Transverse colon (tissue), 4 donors: ENCODE measurements around the gene ALG14. TPM values are rescaled to one million over a fixed set of nuclear protein-coding genes. Genes with fewer than 3 reads are reported as not detected.
A peak's percentile ranks its signal among the peaks of the same experiment; 100 is the strongest.

ENCODE experiments used
- DNase-seq: peaks from one replicate; pipeline ENCODE4 v3.0.0-alpha.2; 2019
- H3K27ac ChIP-seq, 4 donors: fragments of 200-600 bp; sonication (generic); 2 replicates each; pipeline ENCODE4 v1.5.1; 2016 to 2018; ENCODE audit warnings: inconsistent platforms in 4 of 4
- H3K27me3 ChIP-seq: fragments of 200-600 bp; sonication (generic); 2 replicates; pipeline ENCODE4 v1.5.1; 2017; ENCODE audit warnings: inconsistent platforms
- H3K36me3 ChIP-seq, 4 donors: fragments of 200-600 bp; sonication (generic); 2 replicates each; pipeline ENCODE4 v1.5.1; 2017 to 2019; ENCODE audit warnings: inconsistent platforms in 4 of 4
- H3K4me1 ChIP-seq, 4 donors: fragments of 200-600 bp; sonication (generic); 2 replicates each; pipeline ENCODE4 v1.5.1; 2017 to 2020; ENCODE audit warnings: inconsistent platforms in 4 of 4
- H3K4me3 ChIP-seq, 4 donors: fragments of 200-600 bp; sonication (generic); 1 replicate in 1 of 4; 2 replicates in 3 of 4; pipeline versions ENCODE4 v1.5.1 to v1.6.1; 2017 to 2019; ENCODE audit warnings: inconsistent platforms in 4 of 4
- H3K9me3 ChIP-seq, 2 donors: fragments of 200-600 bp; sonication (generic); 2 replicates each; pipeline ENCODE4 v1.5.1; 2017 to 2019; ENCODE audit warnings: inconsistent platforms in 2 of 2
- CTCF ChIP-seq, 5 experiments: fragments of 200-600 bp in 3 of 5; fragments of 450-650 bp in 2 of 5; sonication (generic) in 3 of 5; IDR thresholded peaks; 1 replicate in 2 of 5; 2 replicates in 3 of 5; pipeline ENCODE4 v1.5.1; 2016 to 2017; ENCODE audit warnings: antibody characterized with exemption in 5 of 5, inconsistent platforms in 3 of 5, mild to moderate bottlenecking in 2 of 5, moderate library complexity in 1 of 5
- EP300 ChIP-seq: sonication (generic); formaldehyde crosslinking; IDR thresholded peaks from one replicate; pipeline ENCODE4 v1.6.1; 2017; ENCODE audit warnings: antibody characterized with exemption, low read depth
- POLR2A ChIP-seq: fragments of 450-650 bp; IDR thresholded peaks from one replicate; pipeline ENCODE4 v1.6.1; 2016; ENCODE audit warnings: antibody characterized with exemption, mild to moderate bottlenecking, moderate library complexity
- POLR2AphosphoS5 ChIP-seq, 3 donors: sonication (generic); formaldehyde crosslinking; IDR thresholded peaks; one replicate each; pipeline ENCODE4 v1.6.1; 2016; ENCODE audit warnings: antibody characterized with exemption in 3 of 3
- WGBS, 2 donors: methylation state at CpG; one replicate each; pipeline ENCODE4 v1.1.5; 2018; ENCODE audit warnings: low coverage in 1 of 2; 5-methylcytosine and 5-hydroxymethylcytosine counted together
- in situ Hi-C, 4 donors: fragments of 200-750 bp; cut with MboI; loops; one replicate each; pipeline versions ENCODE4 v1.15.0 to v1.15.1; 2017; ENCODE audit warnings: low sequenced_read_pairs in 3 of 4, low pct_ligation_motif_present in 1 of 4, low pct_unique_long_range_greater_than_20kb in 1 of 4
- intact Hi-C: fragments of 100-400 bp; cut with DNase I; formaldehyde crosslinking; loops from one replicate; pipeline ENCODE4 v1.15.1; 2023; ENCODE audit warnings: low total_unique reads
- total RNA-seq, 4 donors: library from RNA; depleted of rRNA; stranded (reverse); fragments of >200 nt; gene quantifications; one replicate each; pipeline ENCODE4 v1.1.0, GENCODE V29; 2016

The ALG14 gene
- total RNA-seq, 4 donors from 2014 or later: 0.40 to 2.3 (median 2.2) TPM

- intact Hi-C loops: no loop called here
- peak overlapping the region in 3 of 4 donors; percentile 1 to 42 (median 2) for H3K27ac ChIP-seq
Measured at GRCh38 chr1:94953746-94954145, 119.0 kb downstream of the ALG14 start.

GRCh38 chr1:94953107-94953506, 119.6 kb downstream of the ALG14 start:
- Histone ChIP-seq H3K27me3 (no peaks in the 10 kb centered on the region), H3K27ac (peak overlapping the region in 1 of 4 donors; percentile 34), H3K36me3 (no peaks in the 10 kb centered on the region), H3K4me1 (peaks cover 5 to 36% (median 18%) of the 10 kb centered on the region in 4 donors), H3K4me3 (no peak overlapping the region), H3K9me3 (no peaks in the 10 kb centered on the region)
- intact Hi-C loops (no loop called here), in situ Hi-C loops (no loop called here)
- no peak for DNase-seq
- TF ChIP-seq CTCF (IDR thresholded peaks at IDR 0.05): no peak
- no peak for TF ChIP-seq POLR2AphosphoS5 (IDR thresholded peaks at IDR 0.05)
- no peak for TF ChIP-seq POLR2A
- no peak for TF ChIP-seq EP300

More at GRCh38 chr1:94953746-94954145, 119.0 kb downstream of the ALG14 start:
- WGBS, 2 donors: 52 to 64% methylated on average over 3 to 6 of the region's 6 CpGs
- TF ChIP-seq POLR2A (no peak), CTCF (IDR thresholded peaks at IDR 0.05) (no peak), POLR2AphosphoS5 (IDR thresholded peaks at IDR 0.05) (no peak), EP300 (no peak)
- Histone ChIP-seq H3K4me3 (no peak overlapping the region), H3K36me3 (no peaks in the 10 kb centered on the region), H3K27me3 (no peaks in the 10 kb centered on the region), H3K9me3 (no peaks in the 10 kb centered on the region), H3K4me1 (peaks cover 5 to 36% (median 18%) of the 10 kb centered on the region in 4 donors)
- DNase-seq: no peak
- in situ Hi-C loops: no loop called here

- in situ Hi-C loops: no loop called here
- no peak overlapping the region for H3K4me3 ChIP-seq
- TF ChIP-seq POLR2A (no peak), EP300 (no peak), POLR2AphosphoS5 (IDR thresholded peaks at IDR 0.05) (no peak), CTCF (IDR thresholded peaks at IDR 0.05) (no peak)
- intact Hi-C loops: no loop called here
- 55 to 57% methylated on average over 3 to 5 of the region's 5 CpGs for WGBS, 2 donors
- H3K4me1 ChIP-seq: peaks cover 5 to 39% (median 19%) of the 10 kb centered on the region in 4 donors
- no peaks in the 10 kb centered on the region for H3K9me3 ChIP-seq
- H3K36me3 ChIP-seq: no peaks in the 10 kb centered on the region
- H3K27me3 ChIP-seq: no peaks in the 10 kb centered on the region
- peak overlapping the region in 1 of 4 donors; percentile 34 for H3K27ac ChIP-seq
- no peak for DNase-seq
Measured at GRCh38 chr1:94952539-94952938, 120.2 kb downstream of the ALG14 start.

- no peaks in the 10 kb centered on the region for H3K36me3 ChIP-seq
- WGBS, 2 donors: 58 to 67% methylated on average over 4 to 5 of the region's 5 CpGs
- H3K4me3 ChIP-seq: no peak overlapping the region
- H3K27me3 ChIP-seq: no peaks in the 10 kb centered on the region
- in situ Hi-C loops: no loop called here
- peaks cover 13 to 48% (median 27%) of the 10 kb centered on the region in 4 donors for H3K4me1 ChIP-seq
- no peak for DNase-seq
- intact Hi-C loops: no loop called here
- H3K9me3 ChIP-seq: no peaks in the 10 kb centered on the region
- TF ChIP-seq CTCF (IDR thresholded peaks at IDR 0.05) (no peak), POLR2A (no peak), EP300 (no peak), POLR2AphosphoS5 (IDR thresholded peaks at IDR 0.05) (no peak)
- no peak overlapping the region for H3K27ac ChIP-seq
Measured at GRCh38 chr1:94951509-94952208, 121.1 kb downstream of the ALG14 start.
